Stimulated activated naive CD8-positive, alpha-beta T cell treated with anti-CD3 and anti-CD28 coated beads, Interleukin-15, Interleukin-2, amounts not matched to agents 100 ng/mL and 50 ng/mL, for 24 hours (primary cell): ENCODE results near the gene COL20A1.

Experiments used
- H3K27ac Mint-ChIP-seq: one replicate; pipeline ENCODE4 v1.8.0; 2021; ENCODE audit warnings: mild to moderate bottlenecking, mixed read lengths
- H3K27me3 Mint-ChIP-seq: one replicate; pipeline ENCODE4 v1.8.0; 2021; ENCODE audit warnings: mixed read lengths
- H3K36me3 Mint-ChIP-seq: one replicate; pipeline ENCODE4 v1.8.0; 2021; ENCODE audit warnings: low read depth, mixed read lengths
- H3K4me1 Mint-ChIP-seq: one replicate; pipeline ENCODE4 v1.8.0; 2021; ENCODE audit warnings: low read depth, mixed read lengths
- H3K4me3 Mint-ChIP-seq: one replicate; pipeline ENCODE4 v1.8.0; 2021; ENCODE audit warnings: mild to moderate bottlenecking, mixed read lengths
- H3K9me3 Mint-ChIP-seq: one replicate; pipeline ENCODE4 v1.8.0; 2021; ENCODE audit warnings: mixed read lengths

The COL20A1 gene

DNA sequence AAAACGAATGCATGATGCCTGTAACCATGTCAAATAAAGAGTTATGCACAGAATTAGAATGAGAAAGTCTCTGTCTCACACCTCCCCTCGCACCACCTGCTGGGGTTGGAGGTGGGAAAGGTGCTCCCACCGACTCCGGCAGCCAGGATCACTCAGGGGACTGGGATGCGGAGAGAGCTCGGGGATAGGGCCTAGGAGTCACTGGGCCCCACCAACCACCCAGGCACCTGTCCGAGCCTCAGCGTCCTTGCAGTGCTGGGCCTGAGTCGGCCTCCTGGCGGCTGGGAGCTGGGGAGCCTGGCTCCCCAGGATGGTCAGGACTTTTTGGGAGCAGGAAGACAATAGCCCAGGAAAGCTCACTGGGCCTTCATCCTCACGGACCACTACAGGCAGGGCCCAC is 90.6 kb downstream of the COL20A1 start:
- Mint-ChIP-seq H3K27me3 (peaks cover 9% of the 10 kb centered on the region), H3K27ac (no peak overlapping the region), H3K9me3 (peaks cover 30% of the 10 kb centered on the region), H3K4me3 (no peak overlapping the region), H3K36me3 (no peaks in the 10 kb centered on the region), H3K4me1 (no peaks in the 10 kb centered on the region)

DNA sequence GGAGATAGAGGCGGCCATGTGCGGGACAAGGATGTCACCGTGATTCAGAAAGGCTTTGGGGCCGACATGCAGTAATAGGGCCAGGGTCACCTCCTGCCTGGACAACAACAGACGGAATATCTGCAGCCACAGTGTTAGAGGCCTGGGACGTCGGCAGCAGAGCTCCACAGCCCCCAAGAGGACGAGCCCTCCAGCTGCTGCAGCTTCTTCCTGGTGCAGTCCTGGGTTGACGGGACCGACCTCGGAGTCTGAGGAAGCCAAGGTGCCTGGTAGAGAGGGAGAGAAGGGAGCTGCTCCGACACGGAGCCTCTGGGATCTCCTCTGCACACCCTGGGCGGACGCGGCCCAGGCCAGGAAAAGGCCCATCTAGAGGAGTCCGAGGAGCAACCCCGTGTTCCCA is 91.3 kb downstream of the COL20A1 start:
- Mint-ChIP-seq H3K4me1 (no peaks in the 10 kb centered on the region), H3K4me3 (no peak overlapping the region), H3K9me3 (peaks cover 30% of the 10 kb centered on the region), H3K27ac (no peak overlapping the region), H3K36me3 (no peaks in the 10 kb centered on the region), H3K27me3 (peaks cover 9% of the 10 kb centered on the region)
